Measurements from ENCODE around the gene SAFB.

Gene SAFB

DNA sequence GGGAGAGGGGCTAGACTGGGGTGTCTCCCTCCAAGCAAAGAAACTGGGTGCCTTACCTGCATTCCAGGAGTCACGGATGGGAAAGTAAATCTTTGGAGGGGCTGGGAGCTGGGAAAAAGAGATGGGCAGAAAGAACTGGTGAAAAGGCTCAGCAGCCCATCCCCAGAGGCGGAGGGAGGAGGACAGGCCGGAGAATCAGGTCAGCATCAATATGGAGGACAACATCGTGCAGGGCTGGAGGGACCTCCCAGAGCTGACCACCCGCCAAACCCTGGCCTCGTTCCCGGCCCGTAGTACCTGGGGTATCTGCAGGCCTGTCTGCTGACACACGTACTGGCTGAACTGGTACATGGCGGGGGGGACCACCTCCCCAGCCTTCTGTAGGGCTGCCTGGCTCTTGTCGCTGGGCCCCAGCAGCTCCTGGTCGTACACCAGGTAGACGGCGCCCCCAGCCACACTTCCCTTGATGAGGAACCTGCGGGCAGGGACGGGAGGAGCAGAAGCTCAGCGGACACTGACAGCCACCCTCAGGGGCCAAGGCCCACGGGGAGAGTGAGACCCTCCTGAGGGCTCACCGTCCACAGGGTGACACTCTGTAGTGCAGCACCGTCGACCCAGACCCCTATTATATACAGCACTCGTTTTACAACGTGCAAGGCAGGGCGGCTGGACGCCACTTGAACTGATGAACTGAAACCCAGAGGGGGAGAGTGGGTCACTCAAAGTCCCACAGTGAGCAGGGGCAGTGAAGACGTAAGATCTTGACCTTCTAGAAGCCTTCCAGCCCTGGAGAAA, 56.6 kb downstream of the SAFB start:
- peak overlapping the region; percentile 73 to 90 for H3K4me3 ChIP-seq (ENCODE audit: low read depth in 1 of 2, low read length in 1 of 2)
- H3K4me1 ChIP-seq (ENCODE audit: control insufficient read depth in 1 of 2, insufficient read depth in 1 of 2, low read depth in 1 of 2, low read length in 1 of 2): peaks cover 18% of the 10 kb centered on the region in 2 experiments
- H3K27me3 ChIP-seq: peaks cover 6% of the 10 kb centered on the region
- H3K9me3 ChIP-seq: no peaks in the 10 kb centered on the region
- H3K27ac ChIP-seq: peak overlapping the region; percentile 82
- H3K36me3 ChIP-seq: no peaks in the 10 kb centered on the region
- TF ChIP-seq, protein P1, sequence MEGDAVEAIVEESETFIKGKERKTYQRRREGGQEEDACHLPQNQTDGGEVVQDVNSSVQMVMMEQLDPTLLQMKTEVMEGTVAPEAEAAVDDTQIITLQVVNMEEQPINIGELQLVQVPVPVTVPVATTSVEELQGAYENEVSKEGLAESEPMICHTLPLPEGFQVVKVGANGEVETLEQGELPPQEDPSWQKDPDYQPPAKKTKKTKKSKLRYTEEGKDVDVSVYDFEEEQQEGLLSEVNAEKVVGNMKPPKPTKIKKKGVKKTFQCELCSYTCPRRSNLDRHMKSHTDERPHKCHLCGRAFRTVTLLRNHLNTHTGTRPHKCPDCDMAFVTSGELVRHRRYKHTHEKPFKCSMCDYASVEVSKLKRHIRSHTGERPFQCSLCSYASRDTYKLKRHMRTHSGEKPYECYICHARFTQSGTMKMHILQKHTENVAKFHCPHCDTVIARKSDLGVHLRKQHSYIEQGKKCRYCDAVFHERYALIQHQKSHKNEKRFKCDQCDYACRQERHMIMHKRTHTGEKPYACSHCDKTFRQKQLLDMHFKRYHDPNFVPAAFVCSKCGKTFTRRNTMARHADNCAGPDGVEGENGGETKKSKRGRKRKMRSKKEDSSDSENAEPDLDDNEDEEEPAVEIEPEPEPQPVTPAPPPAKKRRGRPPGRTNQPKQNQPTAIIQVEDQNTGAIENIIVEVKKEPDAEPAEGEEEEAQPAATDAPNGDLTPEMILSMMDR (IDR thresholded peaks at IDR 0.05): no peak

DNA sequence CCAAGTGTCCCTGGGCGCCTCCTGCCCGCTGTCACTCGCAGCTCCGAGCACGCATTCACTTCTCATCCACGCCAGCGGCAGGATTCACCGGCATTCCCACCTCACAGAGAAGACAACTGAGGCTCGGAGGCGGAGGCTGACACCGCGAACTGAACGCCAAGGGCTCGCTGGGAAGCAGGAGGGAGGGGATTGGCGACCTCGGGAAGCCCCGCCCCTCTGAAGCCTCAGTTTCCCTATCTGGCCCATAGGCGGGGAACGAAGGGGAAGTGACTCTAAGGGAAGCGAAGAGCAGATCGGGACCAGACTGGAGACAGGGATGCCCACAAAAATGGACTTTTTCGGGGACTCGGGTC, 57.2 kb downstream of the SAFB start:
- no peaks in the 10 kb centered on the region for H3K9me3 ChIP-seq
- H3K4me1 ChIP-seq (ENCODE audit: control insufficient read depth in 1 of 2, insufficient read depth in 1 of 2, low read depth in 1 of 2, low read length in 1 of 2): peaks cover 18% of the 10 kb centered on the region in 2 experiments
- H3K27me3 ChIP-seq: peaks cover 6% of the 10 kb centered on the region
- peak overlapping the region; percentile 73 to 90 for H3K4me3 ChIP-seq (ENCODE audit: low read depth in 1 of 2, low read length in 1 of 2)
- H3K27ac ChIP-seq: peak overlapping the region; percentile 82
- H3K36me3 ChIP-seq: no peaks in the 10 kb centered on the region
- TF ChIP-seq, protein P1 (IDR thresholded peaks at IDR 0.05): no peak

DNA sequence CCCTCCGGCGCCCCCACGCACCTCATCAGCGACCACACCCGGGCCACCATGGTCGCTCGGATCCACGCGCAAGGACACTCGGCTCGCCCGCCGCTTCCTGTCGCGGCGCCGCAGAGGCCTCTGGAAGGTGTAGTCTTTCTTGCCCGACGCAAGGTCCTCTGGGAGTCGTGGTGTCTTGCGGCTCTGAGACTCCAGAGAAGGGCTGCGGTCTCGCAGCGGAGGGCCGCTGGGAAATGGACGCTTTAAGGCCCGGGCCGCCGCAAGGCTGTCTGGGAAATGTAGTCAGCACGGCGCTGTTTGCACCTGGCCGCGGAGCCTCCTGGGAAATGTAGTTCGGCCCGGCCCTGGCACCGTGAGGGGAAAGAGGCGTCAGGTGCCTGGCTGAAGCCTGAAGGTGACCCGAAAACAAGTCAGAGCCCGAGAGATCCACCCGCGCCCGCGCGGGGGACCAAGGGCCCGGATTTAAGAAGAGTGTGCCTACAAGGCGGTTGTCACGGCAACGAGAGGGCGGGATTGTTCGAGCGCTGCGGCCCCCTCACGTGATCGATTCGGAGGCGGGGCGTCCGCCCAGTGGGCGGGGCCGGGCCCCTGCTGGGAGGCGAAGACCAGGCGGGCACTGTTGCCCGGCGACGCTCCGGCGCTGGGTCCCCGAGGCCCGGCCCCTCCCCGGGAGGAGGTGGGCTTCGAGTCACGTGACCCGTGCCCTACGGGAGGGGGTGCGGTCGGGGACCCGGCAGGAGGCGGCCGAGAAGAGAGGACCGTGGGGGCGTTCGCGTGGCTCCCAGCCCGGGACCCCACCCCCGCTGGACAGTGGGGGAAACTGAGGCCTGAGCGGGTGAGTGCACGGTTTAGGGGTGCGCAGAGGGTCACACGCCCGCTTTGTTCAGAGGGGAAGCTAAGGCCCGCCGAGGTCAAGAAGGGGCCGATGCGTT, 57.8 kb downstream of the SAFB start, which contains the start of the genes HSD11B1L and MICOS13:
Gene HSD11B1L, plus strand, starts transcription at position 591 of the 932 bp plus-strand sequence. CDS start 3,806 bp downstream, outside the sequence.
Gene MICOS13, minus strand, starts transcription at position 80 of the 932 bp plus-strand sequence. Its CDS starts 30 bp downstream, at position 50.
- Histone ChIP-seq H3K9me3 (no peaks in the 10 kb centered on the region), H3K27ac (peak within 1 kb of the TSS; percentile 82), H3K4me1 (ENCODE audit: control insufficient read depth in 1 of 2, insufficient read depth in 1 of 2, low read depth in 1 of 2, low read length in 1 of 2) (peaks cover 18% of the 10 kb centered on the region in 2 experiments), H3K4me3 (ENCODE audit: low read depth in 1 of 2, low read length in 1 of 2) (peak within 1 kb of the TSS; percentile 73 to 90), H3K36me3 (no peaks in the 10 kb centered on the region), H3K27me3 (peaks cover 6% of the 10 kb centered on the region)
- TF ChIP-seq, protein P1 (IDR thresholded peaks at IDR 0.05): peak; percentile 22

DNA sequence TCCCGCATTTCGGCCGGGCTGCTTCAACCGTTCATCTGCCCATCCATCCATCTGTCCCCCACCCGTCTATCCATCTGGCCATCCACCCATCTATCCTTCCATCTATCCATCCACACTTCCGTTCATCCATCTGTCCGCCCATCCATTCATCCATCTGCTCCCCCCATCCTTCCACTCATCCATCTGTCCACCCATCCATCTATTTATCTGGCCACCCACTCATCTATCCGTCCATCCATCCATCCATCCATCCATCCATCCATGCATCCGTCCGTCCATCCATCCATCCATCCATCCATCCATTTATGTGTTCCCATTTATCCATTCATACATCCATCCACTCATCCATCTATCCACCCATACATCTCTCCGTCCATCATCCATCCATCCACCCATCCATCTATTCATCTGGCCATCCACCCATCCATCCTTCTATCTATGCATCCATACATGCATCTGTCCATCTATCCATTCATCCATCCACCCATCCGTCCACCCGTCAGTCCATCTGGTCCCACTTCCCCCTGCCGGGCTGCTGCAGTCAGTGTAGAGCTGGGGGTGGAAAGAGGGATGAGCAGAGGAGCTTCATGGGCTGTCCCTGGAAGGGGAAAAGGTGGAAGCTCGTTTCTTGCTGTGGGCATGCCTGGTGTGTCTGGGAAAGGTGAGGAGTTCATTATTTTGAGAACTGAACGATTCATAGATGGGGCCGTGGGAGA, 58.7 kb downstream of the SAFB start:
- H3K9me3 ChIP-seq: no peaks in the 10 kb centered on the region
- TF ChIP-seq, protein P1 (IDR thresholded peaks at IDR 0.05): no peak
- no peaks in the 10 kb centered on the region for H3K36me3 ChIP-seq
- H3K27ac ChIP-seq: peak overlapping the region; percentile 82
- peak overlapping the region; percentile 73 to 90 for H3K4me3 ChIP-seq (ENCODE audit: low read depth in 1 of 2, low read length in 1 of 2)
- H3K4me1 ChIP-seq (ENCODE audit: control insufficient read depth in 1 of 2, insufficient read depth in 1 of 2, low read depth in 1 of 2, low read length in 1 of 2): peaks cover 25 to 26% of the 10 kb centered on the region in 2 experiments
- peaks cover 6% of the 10 kb centered on the region for H3K27me3 ChIP-seq

DNA sequence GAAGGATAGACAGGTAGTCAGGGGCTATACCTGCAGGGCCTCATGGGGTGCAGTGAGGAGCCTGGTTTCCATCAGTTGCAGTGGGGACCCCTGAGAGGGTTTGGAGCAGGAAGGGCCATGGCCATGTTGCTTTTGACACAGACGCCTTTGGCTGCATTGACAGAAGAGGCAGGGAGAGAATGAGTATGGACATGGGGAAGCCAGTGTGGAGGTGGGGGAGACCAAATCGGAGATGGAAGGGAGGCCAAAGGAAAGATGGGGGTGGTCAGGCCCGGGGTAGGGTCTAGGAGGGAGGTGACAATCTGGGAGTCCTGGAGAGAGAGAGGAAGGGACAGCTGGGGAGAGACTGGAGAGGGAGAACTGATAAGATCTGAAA, 59.2 kb downstream of the SAFB start:
- TF ChIP-seq, protein P1 (IDR thresholded peaks at IDR 0.05): no peak
- Histone ChIP-seq H3K4me3 (ENCODE audit: low read depth in 1 of 2, low read length in 1 of 2) (no peak overlapping the region), H3K4me1 (ENCODE audit: control insufficient read depth in 1 of 2, insufficient read depth in 1 of 2, low read depth in 1 of 2, low read length in 1 of 2) (peaks cover 28 to 32% of the 10 kb centered on the region in 2 experiments), H3K27me3 (peaks cover 6% of the 10 kb centered on the region), H3K9me3 (no peaks in the 10 kb centered on the region), H3K27ac (no peak overlapping the region), H3K36me3 (no peaks in the 10 kb centered on the region)

Measured in neutrophil (primary cell).